GM12874 (cell line): ENCODE results near the gene COA8.

Experiments
- TF ChIP-seq, protein P1 (sequence below): IDR thresholded peaks from 2 replicates; pipeline ENCODE4 v1.5.1; 2011; ENCODE audit warnings: low read depth, mild to moderate bottlenecking, control low read depth, low read length, moderate library complexity; ENCODE audit not compliant: insufficient read depth

COA8 gene

DNA sequence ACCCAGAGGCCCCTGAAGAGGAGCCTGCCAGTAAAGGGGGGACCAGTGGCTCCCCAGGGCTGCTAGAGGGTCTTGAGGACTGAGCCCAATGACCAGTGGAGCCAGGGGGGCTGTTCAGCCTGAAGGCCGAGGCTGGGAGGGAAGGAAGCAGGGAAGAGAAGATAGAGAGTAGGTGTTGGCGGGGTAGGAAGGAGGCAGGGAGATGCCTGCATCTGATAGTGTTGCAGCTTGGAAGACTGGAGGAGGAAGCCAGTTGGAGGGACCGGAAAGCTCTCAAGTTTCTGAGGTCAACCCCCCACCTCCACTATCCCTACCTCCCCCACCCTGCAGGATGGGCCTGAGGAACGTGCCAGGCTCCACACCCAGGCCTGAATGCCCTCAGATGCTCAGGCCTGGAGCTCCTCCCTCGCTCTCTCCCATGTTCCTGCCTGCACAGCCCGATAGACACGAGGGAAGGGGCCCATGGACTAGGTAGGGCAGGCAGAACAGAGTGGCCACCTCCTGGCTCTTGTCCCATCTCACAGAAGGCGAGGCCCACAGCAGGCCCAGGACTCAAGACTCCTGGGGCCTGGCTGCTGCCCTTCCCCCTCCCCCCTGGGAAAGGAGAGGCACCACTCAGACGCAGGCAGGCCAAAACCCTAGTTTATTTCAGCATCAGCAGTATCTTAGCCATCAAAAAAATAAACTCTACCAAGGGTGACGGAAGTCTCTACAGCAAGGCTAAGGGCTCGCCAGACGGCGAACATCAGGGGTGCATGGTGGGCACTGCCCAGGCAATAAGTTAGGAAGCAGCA is 43.5 kb upstream of the COA8 start:
- TF ChIP-seq, protein P1, sequence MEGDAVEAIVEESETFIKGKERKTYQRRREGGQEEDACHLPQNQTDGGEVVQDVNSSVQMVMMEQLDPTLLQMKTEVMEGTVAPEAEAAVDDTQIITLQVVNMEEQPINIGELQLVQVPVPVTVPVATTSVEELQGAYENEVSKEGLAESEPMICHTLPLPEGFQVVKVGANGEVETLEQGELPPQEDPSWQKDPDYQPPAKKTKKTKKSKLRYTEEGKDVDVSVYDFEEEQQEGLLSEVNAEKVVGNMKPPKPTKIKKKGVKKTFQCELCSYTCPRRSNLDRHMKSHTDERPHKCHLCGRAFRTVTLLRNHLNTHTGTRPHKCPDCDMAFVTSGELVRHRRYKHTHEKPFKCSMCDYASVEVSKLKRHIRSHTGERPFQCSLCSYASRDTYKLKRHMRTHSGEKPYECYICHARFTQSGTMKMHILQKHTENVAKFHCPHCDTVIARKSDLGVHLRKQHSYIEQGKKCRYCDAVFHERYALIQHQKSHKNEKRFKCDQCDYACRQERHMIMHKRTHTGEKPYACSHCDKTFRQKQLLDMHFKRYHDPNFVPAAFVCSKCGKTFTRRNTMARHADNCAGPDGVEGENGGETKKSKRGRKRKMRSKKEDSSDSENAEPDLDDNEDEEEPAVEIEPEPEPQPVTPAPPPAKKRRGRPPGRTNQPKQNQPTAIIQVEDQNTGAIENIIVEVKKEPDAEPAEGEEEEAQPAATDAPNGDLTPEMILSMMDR = no peak

DNA sequence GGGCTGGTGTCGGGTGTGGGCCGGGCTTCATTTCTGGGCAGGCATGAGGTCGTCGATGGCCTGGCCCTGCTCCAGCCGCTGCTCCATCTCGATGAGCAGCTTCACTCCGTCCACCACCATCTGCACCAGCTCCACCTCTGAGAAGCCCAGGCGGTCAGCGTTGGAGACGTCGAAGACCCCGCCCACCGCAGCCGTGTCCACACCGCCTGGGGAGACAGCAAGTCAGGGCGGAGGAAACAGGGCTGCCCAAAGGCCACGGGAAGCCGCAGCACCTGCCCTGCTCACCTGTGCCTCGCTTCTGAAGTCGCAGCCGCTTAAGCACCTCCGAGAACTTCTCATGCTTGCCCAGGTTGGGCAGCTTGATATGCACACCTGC is 42.9 kb upstream of the COA8 start:
- TF ChIP-seq, protein P1 = no peak

DNA sequence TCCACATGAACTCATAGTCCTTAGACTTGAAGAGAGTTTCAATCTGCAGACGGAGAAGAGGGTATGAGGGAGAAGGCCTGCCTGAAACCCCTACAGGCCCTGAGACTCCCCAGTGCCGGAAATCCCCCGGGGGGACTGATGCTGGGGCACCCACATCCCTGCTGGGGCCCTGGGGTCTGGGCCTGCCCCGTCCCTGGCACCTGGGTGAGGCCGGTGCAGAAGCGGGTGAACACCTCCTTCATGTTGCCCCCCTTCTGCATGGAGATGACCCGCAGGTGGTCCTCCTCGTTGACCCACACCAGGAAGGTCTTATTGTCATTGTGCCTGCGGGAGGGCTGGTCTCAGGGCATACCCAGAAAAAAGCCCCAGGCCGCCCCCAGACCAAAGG is 42.5 kb upstream of the COA8 start:
- TF ChIP-seq, protein P1 = no peak

DNA sequence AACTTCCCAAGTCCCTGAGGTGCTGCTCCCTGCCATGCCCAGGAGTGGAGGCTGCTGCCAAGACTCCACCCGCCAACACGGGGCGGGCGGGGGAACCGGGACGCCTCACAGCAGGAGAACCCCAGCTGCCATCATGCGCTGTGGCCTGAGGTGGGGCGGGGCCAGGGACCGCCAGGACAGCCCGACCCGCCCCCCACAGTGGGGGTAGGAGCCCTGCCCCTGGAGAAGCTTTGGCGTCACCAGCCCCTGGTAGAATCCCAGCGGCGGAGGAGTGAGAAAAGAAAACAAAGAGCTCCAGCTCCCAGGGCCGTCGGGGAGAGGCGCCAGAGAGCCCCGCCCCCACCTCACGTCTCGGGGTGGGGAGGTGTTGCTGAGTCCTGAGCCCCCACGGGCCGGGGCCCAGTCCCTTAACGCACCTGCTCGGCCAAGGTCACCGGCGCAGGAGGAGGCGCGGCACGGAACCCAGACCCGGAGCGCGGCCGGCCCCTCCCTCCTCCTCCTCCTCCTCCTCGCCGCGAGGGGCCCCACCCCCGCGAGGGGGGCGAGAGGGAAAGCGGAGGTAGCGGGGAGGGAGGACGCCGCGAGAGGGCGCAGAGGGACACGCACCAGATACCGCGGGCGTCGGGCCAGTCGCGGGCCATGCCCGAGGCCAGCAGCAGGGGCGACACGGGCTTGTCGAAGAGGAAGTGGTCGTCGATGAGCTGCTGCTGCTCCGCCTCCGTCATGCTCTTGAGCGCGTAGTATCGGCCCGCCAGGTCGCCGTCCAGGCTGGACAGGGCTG is 41.9 kb upstream of the COA8 start:
- TF ChIP-seq, protein P1 = peak; percentile 62

DNA sequence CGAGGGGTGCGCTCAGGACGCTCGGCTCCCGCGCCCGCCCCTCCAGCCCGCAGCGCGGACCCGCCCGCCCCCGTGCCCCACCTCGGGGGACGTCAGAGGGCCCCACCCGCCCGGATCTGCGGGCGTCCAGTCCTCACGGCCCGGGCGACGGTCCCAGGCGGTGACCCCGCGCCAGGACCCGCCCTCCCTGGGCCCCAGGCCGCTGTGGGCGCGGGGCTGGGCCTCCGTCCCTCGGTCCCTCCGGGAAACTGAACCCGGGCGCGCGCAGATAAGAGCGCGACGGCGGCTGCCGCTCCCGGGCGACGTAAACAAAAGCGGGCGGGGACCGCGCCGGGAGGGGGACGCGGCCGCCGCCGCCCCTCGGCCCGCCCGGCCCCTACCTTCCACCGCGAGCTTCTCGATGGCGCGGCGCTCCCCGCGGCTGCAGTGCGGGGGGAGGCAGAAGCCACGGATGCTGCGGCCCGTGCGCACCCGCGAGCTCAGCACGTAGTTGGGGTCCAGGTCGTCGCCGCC is 41.3 kb upstream of the COA8 start:
- TF ChIP-seq, protein P1 = no peak

DNA sequence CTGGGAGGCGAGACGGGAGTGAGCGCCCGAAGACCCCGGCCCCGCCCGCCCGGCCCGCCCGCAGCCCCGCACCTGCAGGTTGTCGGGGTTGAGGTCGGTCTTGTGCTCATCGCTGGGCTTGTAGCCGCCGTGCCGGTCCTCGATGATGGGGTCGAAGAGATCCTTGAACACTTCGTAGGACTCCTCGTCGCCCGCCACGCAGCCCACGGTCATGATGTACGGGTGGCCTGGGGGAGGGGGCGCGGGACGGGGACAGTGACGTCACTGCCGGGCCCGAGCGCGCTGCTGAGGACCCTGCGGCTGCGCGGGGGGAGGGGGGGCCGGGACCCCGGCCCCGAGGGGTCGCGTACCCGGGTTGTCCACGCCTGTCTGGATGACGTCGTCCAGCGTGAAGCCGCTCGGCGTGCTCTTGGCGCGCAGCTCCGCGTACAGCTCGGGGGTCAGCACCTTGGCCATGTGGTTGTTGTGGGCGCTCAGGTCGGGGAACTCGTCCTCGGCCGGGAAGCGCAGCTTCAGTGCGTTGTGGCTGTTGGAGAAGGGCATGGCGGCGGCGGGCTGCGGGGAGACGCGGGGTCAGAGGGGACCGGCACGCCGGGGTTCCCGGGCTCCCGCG is 40.7 kb upstream of the COA8 start:
- TF ChIP-seq, protein P1 = no peak

DNA sequence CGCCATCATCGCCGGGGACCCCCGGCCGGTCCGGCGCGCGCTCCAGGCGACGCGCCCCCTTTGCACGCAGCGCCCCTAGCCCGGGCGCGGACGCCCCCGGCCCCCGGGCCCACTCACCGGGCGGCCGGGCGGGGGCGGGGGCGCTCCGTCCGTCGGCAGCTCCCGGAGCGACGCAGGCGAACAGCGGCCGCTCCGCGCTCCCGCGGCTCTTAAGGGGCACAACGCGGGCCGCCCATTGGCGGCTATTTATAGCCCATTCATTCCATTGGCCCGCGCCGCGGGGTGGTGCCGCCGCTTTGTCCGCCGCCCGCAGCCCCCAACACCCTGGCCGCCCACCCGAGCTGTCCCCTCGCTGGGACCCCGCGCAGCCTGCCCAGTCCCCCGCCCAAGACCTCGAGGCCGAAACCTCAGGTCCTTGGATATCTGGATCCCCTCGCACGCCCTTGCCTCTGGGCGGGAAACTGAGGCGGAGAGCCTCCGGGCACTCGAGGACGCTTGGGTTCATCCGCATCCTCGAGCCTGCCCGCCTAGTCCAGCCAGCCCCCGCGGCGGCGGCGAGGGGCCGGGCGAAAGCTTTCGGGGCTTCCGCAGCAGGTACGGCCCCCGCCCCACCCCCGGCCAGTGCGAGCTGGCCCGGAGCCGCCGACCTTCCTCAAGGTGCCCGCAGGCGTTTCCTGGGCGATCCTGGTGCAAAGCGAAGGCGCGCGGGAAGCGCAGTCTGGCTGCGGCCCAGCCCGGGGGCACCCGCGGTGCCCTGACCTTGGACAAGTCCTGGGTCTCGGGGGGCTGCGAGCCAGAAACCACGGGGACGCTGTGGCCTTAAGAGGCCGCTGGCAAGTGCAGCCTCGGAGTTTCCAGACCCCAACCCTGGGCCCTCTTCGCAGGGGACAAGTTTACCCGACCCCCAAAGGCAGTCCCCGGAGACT is 39.8 kb upstream of the COA8 start, which contains the start of gene CKB:
Gene CKB (minus strand): TSS at position 182 of the 926 bp plus-strand sequence. CDS start 337 bp downstream, outside the sequence.
- TF ChIP-seq, protein P1 = no peak
